Panc1 (cell line): ENCODE measurements around the gene PDZD2. TPM values are rescaled to one million over a fixed set of nuclear protein-coding genes. Genes with fewer than 3 reads are reported as not detected.

ENCODE experiments used
- ATAC-seq: fragments of 200-7000 bp; cut with Tn5 transposase; 2 replicates; pipeline ENCODE4 v1.9.1; 2020; ENCODE audit warnings: mild to moderate bottlenecking, moderate library complexity
- BruUV-seq: library from RNA; stranded (reverse); fragments of 400-500 nt; replicated peaks from 2 replicates; lab custom pipeline; 2021; lab: Mats Ljungman, UMichigan
- CTCF ChIA-PET: fragments of 300-600 bp; sonication (Branson Sonifier 250); formaldehyde crosslinking; loops from one replicate; lab custom pipeline; 2022; ENCODE audit warnings: antibody characterized with exemption; lab: Charles Lee
- POLR2A ChIA-PET: fragments of 300-600 bp; sonication (Branson Sonifier 250); formaldehyde crosslinking; loops from one replicate; lab custom pipeline; 2022; ENCODE audit warnings: antibody characterized with exemption; lab: Charles Lee
- DNase-seq: peaks from one replicate; pipeline ENCODE4 v3.0.0-alpha.2; 2010; ENCODE audit warnings: low read depth, low spot score
- H3K27ac ChIP-seq: 2 replicates; pipeline ENCODE4 v1.5.1; 2011; ENCODE audit warnings: mild to moderate bottlenecking, low read length, inconsistent platforms
- H3K27me3 ChIP-seq: fragments of 200-500 bp; sonication (Bioruptor generic); 2 replicates; pipeline ENCODE4 v1.6.0; 2014; ENCODE audit warnings: low read length, inconsistent platforms; ENCODE audit not compliant: control insufficient read depth, insufficient read depth
- H3K36me3 ChIP-seq: fragments of 200-500 bp; sonication (Bioruptor generic); 2 replicates; pipeline ENCODE4 v1.5.1; 2014; ENCODE audit warnings: inconsistent platforms, mild to moderate bottlenecking, low read length, moderate library complexity; ENCODE audit not compliant: control insufficient read depth, insufficient read depth
- H3K4me1 ChIP-seq: 2 replicates; pipeline ENCODE4 v1.5.1; 2011; ENCODE audit warnings: inconsistent platforms, mild to moderate bottlenecking, low read length, moderate library complexity; ENCODE audit not compliant: control insufficient read depth, insufficient read depth
- H3K4me3 ChIP-seq, 2 experiments: 2 replicates each; pipeline ENCODE4 v1.5.1; 2011 to 2012; ENCODE audit warnings: low read depth in 2 of 2, low read length in 2 of 2, mild to moderate bottlenecking in 2 of 2, inconsistent platforms in 1 of 2, moderate library complexity in 1 of 2
- H3K9me3 ChIP-seq: fragments of 200-500 bp; sonication (Bioruptor generic); 2 replicates; pipeline ENCODE4 v1.5.1; 2014; ENCODE audit warnings: low read depth, mild to moderate bottlenecking, inconsistent platforms, low read length, moderate library complexity; ENCODE audit not compliant: control insufficient read depth, insufficient read depth
- POLR2AphosphoS5 ChIP-seq: IDR thresholded peaks from 2 replicates; pipeline ENCODE4 v1.6.1; 2012; ENCODE audit warnings: mild to moderate bottlenecking, low read depth, low read length, moderate library complexity
- SIN3A ChIP-seq: IDR thresholded peaks from 2 replicates; pipeline ENCODE4 v1.6.1; 2012; ENCODE audit warnings: low read depth, mild to moderate bottlenecking, low read length, moderate library complexity, borderline replicate concordance; ENCODE audit not compliant: insufficient read depth
- TCF7L2 ChIP-seq: IDR thresholded peaks from 2 replicates; pipeline ENCODE4 v1.6.1; 2011; ENCODE audit warnings: mild to moderate bottlenecking, low read depth, low read length, inconsistent platforms
- in situ Hi-C: cut with HindIII; loops from 2 replicates; pipeline ENCODE4 v1.10.0; 2016; ENCODE audit warnings: low sequenced_read_pairs, low pct_unique_long_range_greater_than_20kb
- intact Hi-C: fragments of 100-400 bp; cut with micrococcal nuclease; formaldehyde crosslinking; loops from one replicate; pipeline ENCODE4 v1.10.0; 2022; ENCODE audit not compliant: unreplicated experiment
- total RNA-seq: library from RNA; stranded (reverse); gene quantifications from one replicate; pipeline ENCODE4 v1.2.1, GENCODE V29; 2021; ENCODE audit not compliant: unreplicated experiment
- TF ChIP-seq, protein P1 (sequence below): fragments of 450-650 bp; IDR thresholded peaks from 2 replicates; pipeline ENCODE4 v1.5.1; 2017; ENCODE audit warnings: mild to moderate bottlenecking
- TF ChIP-seq, protein P2 (sequence below), 2 experiments: IDR thresholded peaks; 2 replicates each; pipeline ENCODE4 v1.6.1; 2011 to 2012; ENCODE audit warnings: low read depth in 2 of 2, control low read depth in 1 of 2, low read length in 1 of 2, mild to moderate bottlenecking in 1 of 2, moderate library complexity in 1 of 2; ENCODE audit not compliant: insufficient read depth in 1 of 2

Gene PDZD2
- total RNA-seq, 1 experiment from 2014 or later: 0.10 TPM

DNA sequence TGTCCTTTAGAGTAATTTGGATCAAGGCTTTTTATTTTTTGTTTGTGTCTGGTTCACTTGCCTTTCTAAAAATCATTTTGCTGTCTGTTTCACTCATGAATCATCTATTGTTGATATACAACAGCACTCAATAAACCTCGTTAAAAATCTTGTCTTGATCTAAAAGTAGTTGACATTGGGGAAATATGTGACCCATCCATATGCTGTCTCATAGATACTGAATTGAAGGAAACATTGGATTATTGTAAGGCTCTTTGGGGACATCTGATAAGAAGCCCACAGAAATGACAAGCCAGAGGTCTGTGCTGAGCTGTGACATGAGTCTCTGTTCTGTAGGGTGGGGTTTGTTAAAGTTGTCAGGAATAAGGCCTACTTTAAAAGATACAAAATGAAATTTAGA lies 208.0 kb downstream of the PDZD2 start:
- BruUV-seq: no TSS peak
- no peaks in the 10 kb centered on the region for H3K4me1 ChIP-seq
- TF ChIP-seq, protein P1, sequence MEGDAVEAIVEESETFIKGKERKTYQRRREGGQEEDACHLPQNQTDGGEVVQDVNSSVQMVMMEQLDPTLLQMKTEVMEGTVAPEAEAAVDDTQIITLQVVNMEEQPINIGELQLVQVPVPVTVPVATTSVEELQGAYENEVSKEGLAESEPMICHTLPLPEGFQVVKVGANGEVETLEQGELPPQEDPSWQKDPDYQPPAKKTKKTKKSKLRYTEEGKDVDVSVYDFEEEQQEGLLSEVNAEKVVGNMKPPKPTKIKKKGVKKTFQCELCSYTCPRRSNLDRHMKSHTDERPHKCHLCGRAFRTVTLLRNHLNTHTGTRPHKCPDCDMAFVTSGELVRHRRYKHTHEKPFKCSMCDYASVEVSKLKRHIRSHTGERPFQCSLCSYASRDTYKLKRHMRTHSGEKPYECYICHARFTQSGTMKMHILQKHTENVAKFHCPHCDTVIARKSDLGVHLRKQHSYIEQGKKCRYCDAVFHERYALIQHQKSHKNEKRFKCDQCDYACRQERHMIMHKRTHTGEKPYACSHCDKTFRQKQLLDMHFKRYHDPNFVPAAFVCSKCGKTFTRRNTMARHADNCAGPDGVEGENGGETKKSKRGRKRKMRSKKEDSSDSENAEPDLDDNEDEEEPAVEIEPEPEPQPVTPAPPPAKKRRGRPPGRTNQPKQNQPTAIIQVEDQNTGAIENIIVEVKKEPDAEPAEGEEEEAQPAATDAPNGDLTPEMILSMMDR: no peak
- TF ChIP-seq POLR2AphosphoS5 (no peak), SIN3A (no peak), TCF7L2 (no peak)
- TF ChIP-seq, protein P2, sequence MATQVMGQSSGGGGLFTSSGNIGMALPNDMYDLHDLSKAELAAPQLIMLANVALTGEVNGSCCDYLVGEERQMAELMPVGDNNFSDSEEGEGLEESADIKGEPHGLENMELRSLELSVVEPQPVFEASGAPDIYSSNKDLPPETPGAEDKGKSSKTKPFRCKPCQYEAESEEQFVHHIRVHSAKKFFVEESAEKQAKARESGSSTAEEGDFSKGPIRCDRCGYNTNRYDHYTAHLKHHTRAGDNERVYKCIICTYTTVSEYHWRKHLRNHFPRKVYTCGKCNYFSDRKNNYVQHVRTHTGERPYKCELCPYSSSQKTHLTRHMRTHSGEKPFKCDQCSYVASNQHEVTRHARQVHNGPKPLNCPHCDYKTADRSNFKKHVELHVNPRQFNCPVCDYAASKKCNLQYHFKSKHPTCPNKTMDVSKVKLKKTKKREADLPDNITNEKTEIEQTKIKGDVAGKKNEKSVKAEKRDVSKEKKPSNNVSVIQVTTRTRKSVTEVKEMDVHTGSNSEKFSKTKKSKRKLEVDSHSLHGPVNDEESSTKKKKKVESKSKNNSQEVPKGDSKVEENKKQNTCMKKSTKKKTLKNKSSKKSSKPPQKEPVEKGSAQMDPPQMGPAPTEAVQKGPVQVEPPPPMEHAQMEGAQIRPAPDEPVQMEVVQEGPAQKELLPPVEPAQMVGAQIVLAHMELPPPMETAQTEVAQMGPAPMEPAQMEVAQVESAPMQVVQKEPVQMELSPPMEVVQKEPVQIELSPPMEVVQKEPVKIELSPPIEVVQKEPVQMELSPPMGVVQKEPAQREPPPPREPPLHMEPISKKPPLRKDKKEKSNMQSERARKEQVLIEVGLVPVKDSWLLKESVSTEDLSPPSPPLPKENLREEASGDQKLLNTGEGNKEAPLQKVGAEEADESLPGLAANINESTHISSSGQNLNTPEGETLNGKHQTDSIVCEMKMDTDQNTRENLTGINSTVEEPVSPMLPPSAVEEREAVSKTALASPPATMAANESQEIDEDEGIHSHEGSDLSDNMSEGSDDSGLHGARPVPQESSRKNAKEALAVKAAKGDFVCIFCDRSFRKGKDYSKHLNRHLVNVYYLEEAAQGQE (IDR thresholded peaks at IDR 0.05; ENCODE audit: insufficient read depth in 1 of 2, low read depth in 2 of 2, low read length in 1 of 2): no peak
- DNase-seq: no peak
- intact Hi-C loops: no loop called here
- H3K27me3 ChIP-seq: peaks cover 14% of the 10 kb centered on the region
- no peak overlapping the region for H3K27ac ChIP-seq
- no peaks in the 10 kb centered on the region for H3K36me3 ChIP-seq
- CTCF ChIA-PET: no interaction called here
- no peaks in the 10 kb centered on the region for H3K9me3 ChIP-seq
- ATAC-seq: no peak
- POLR2A ChIA-PET: interaction anchor here (0.6 kb wide), 1 partner anchor 221 kb away, joined by 5 read pairs; no protein-coding TSS in a partner anchor
- H3K4me3 ChIP-seq: no peak overlapping the region
- in situ Hi-C loops: no loop called here

GRCh38 chr5:31847354-31847753 lies 208.4 kb downstream of the PDZD2 start:
- in situ Hi-C loops (no loop called here), intact Hi-C loops (no loop called here)
- Histone ChIP-seq H3K27ac (no peak overlapping the region), H3K36me3 (no peaks in the 10 kb centered on the region), H3K27me3 (peaks cover 14% of the 10 kb centered on the region), H3K4me3 (no peak overlapping the region), H3K4me1 (no peaks in the 10 kb centered on the region), H3K9me3 (no peaks in the 10 kb centered on the region)
- ChIA-PET CTCF (no interaction called here), POLR2A (interaction anchor here (0.6 kb wide), 1 partner anchor 221 kb away, joined by 5 read pairs; no protein-coding TSS in a partner anchor)
- DNase-seq: no peak
- TF ChIP-seq, protein P1: no peak
- no peak for TF ChIP-seq SIN3A
- TF ChIP-seq, protein P2 (IDR thresholded peaks at IDR 0.05; ENCODE audit: insufficient read depth in 1 of 2, low read depth in 2 of 2, low read length in 1 of 2): no peak
- TF ChIP-seq POLR2AphosphoS5: no peak
- no peak for TF ChIP-seq TCF7L2
- BruUV-seq: no TSS peak
- no peak for ATAC-seq
